DOHH2 (cell line): ENCODE measurements around the gene AGPAT1.

Experiments
- EZH2phosphoT487 ChIP-seq: fragments of 200-600 bp; sonication (generic); IDR thresholded peaks from 2 replicates; pipeline ENCODE4 v1.6.1; 2017; ENCODE audit warnings: borderline replicate concordance, mild to moderate bottlenecking, antibody characterized with exemption, low read length, moderate library complexity, mixed read lengths
- TF ChIP-seq, protein P1 (sequence below): fragments of 200-600 bp; sonication (generic); IDR thresholded peaks from one replicate; pipeline ENCODE4 v1.5.1; 2014; ENCODE audit warnings: antibody characterized with exemption, mild to moderate bottlenecking, low read depth, low read length; ENCODE audit not compliant: poor library complexity, severe bottlenecking

DNA sequence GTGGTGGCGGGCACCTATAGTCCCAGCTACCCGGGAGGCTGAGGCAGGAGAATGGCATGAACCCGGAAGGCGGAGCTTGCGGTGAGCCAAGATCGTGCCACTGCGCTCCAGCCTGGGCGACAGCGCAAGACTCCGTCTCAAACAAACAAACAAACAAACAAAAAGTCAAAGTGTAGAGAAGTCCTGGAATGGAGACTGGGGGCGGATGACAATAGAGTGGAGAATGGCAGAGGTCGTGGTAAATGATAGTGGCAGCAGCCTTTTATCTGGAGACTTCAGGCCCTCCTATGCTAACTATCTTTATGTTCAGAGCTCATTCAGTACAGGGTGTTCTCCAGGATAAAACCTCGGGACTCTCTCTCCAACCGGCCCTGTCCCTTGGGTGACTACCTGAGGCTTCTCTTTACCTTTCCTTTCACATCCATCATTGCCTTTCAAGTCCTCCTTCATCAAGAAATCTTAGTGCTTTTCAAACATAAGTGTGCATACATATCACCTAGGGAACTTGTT is 44.4 kb downstream of the AGPAT1 start:
- TF ChIP-seq, protein P1, sequence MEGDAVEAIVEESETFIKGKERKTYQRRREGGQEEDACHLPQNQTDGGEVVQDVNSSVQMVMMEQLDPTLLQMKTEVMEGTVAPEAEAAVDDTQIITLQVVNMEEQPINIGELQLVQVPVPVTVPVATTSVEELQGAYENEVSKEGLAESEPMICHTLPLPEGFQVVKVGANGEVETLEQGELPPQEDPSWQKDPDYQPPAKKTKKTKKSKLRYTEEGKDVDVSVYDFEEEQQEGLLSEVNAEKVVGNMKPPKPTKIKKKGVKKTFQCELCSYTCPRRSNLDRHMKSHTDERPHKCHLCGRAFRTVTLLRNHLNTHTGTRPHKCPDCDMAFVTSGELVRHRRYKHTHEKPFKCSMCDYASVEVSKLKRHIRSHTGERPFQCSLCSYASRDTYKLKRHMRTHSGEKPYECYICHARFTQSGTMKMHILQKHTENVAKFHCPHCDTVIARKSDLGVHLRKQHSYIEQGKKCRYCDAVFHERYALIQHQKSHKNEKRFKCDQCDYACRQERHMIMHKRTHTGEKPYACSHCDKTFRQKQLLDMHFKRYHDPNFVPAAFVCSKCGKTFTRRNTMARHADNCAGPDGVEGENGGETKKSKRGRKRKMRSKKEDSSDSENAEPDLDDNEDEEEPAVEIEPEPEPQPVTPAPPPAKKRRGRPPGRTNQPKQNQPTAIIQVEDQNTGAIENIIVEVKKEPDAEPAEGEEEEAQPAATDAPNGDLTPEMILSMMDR, result no peak
- TF ChIP-seq EZH2phosphoT487, result no peak
